ENCODE data around the gene NPC2.

The NPC2 gene

DNA sequence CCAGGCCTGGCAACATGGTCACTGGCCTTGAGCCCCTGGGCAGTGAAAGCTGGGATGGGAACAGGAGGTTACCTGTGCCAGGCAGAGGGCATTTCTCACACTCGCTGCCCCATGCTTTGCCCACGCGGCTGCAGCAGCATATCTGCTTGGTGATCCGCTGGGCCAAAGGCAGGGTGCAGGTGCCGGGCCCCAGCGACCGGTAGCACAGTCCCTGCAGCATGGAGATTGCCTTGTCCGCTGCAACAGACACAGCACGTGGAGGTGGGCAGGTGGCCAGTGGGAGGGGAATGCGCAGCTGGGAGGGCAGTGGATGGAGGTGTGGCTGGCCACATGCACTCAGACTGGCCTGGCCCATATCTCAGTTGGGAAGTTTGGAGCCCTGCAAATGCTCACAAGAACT is 35.8 kb upstream of the NPC2 start:
- H3K4me1 ChIP-seq (ENCODE audit: control insufficient read depth, insufficient read depth, low read length), result peaks cover 11% of the 10 kb centered on the region
- DNase-seq (ENCODE audit: low read depth), result no peak
- no peaks in the 10 kb centered on the region for H3K27me3 ChIP-seq (replicated peaks; ENCODE audit: control insufficient read depth, insufficient read depth, low read length)
- no peak overlapping the region for H3K4me3 ChIP-seq (ENCODE audit: low read length)
- H3K36me3 ChIP-seq (ENCODE audit: control insufficient read depth, insufficient read depth, low read length, severe bottlenecking), result peaks cover 26% of the 10 kb centered on the region
- no peak overlapping the region for H3K9ac ChIP-seq (ENCODE audit: low read length)
- no peaks in the 10 kb centered on the region for H3K9me3 ChIP-seq (ENCODE audit: control insufficient read depth, low read length)

GRCh38 chr14:74528406-74528805 is 35.3 kb upstream of the NPC2 start:
- Histone ChIP-seq H3K36me3 (ENCODE audit: control insufficient read depth, insufficient read depth, low read length, severe bottlenecking) (peaks cover 21% of the 10 kb centered on the region), H3K4me3 (ENCODE audit: low read length) (no peak overlapping the region), H3K9me3 (ENCODE audit: control insufficient read depth, low read length) (no peaks in the 10 kb centered on the region), H3K4me1 (ENCODE audit: control insufficient read depth, insufficient read depth, low read length) (peaks cover 11% of the 10 kb centered on the region), H3K27me3 (replicated peaks; ENCODE audit: control insufficient read depth, insufficient read depth, low read length) (no peaks in the 10 kb centered on the region), H3K9ac (ENCODE audit: low read length) (no peak overlapping the region)
- no peak for DNase-seq (ENCODE audit: low read depth)

- no peak overlapping the region for H3K9ac ChIP-seq (ENCODE audit: low read length)
- no peak for DNase-seq (ENCODE audit: low read depth)
- no peak overlapping the region for H3K4me3 ChIP-seq (ENCODE audit: low read length)
- H3K4me1 ChIP-seq (ENCODE audit: control insufficient read depth, insufficient read depth, low read length), result peaks cover 11% of the 10 kb centered on the region
- no peaks in the 10 kb centered on the region for H3K27me3 ChIP-seq (replicated peaks; ENCODE audit: control insufficient read depth, insufficient read depth, low read length)
- peaks cover 18% of the 10 kb centered on the region for H3K36me3 ChIP-seq (ENCODE audit: control insufficient read depth, insufficient read depth, low read length, severe bottlenecking)
- no peaks in the 10 kb centered on the region for H3K9me3 ChIP-seq (ENCODE audit: control insufficient read depth, low read length)
Measured at GRCh38 chr14:74527736-74528280, 34.7 kb upstream of the NPC2 start.

- Histone ChIP-seq H3K9me3 (ENCODE audit: control insufficient read depth, low read length) (no peaks in the 10 kb centered on the region), H3K36me3 (ENCODE audit: control insufficient read depth, insufficient read depth, low read length, severe bottlenecking) (peaks cover 26% of the 10 kb centered on the region), H3K4me3 (ENCODE audit: low read length) (no peak overlapping the region), H3K4me1 (ENCODE audit: control insufficient read depth, insufficient read depth, low read length) (peaks cover 11% of the 10 kb centered on the region), H3K27me3 (replicated peaks; ENCODE audit: control insufficient read depth, insufficient read depth, low read length) (no peaks in the 10 kb centered on the region), H3K9ac (ENCODE audit: low read length) (no peak overlapping the region)
- DNase-seq (ENCODE audit: low read depth), result no peak
Measured at GRCh38 chr14:74526854-74527585, 33.9 kb upstream of the NPC2 start.

DNA sequence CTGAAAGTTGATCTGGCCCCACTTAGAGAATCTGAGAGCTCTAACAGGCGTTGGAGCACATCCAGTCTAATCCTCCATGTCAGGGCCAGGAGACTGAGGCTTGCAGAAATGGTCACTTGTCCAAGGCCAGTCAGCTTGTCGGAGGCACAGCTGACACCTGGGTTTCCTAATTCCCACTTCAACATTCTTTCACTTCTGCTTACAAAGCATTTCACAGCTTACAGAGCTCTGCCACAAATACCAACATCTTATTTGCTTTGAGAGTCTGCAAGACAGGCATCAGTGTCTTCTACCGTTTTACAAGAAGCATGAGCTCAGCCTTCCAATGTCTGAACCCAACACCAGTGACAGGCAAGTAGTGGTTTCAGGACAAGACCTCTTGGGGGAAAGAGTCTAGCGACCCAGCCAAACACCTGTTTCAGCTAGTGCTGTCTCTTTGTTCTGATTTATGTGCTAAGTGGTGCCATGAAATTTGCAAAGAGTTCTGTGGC is 32.3 kb upstream of the NPC2 start:
- Histone ChIP-seq H3K9me3 (ENCODE audit: control insufficient read depth, low read length) (no peaks in the 10 kb centered on the region), H3K4me1 (ENCODE audit: control insufficient read depth, insufficient read depth, low read length) (peaks cover 11% of the 10 kb centered on the region), H3K27me3 (replicated peaks; ENCODE audit: control insufficient read depth, insufficient read depth, low read length) (no peaks in the 10 kb centered on the region), H3K9ac (ENCODE audit: low read length) (no peak overlapping the region), H3K36me3 (ENCODE audit: control insufficient read depth, insufficient read depth, low read length, severe bottlenecking) (peaks cover 33% of the 10 kb centered on the region), H3K4me3 (ENCODE audit: low read length) (no peak overlapping the region)
- no peak for DNase-seq (ENCODE audit: low read depth)

DNA sequence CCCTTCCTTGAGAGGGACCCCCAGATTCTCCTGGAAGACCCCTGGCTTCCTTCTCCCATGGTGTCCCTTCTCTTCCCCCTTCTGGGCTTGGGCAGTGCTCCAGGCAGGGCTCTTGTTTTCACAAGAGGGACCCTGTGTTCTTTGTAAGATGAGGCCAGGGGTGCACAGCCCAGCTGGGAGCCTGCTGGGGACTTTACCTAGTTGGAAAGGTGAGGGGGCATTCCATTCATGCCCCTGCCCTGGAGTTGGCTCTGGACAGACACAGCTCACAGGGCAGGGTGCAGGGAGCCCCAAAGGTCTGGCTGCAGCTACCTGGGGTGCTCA is 31.7 kb upstream of the NPC2 start:
- Histone ChIP-seq H3K4me1 (ENCODE audit: control insufficient read depth, insufficient read depth, low read length) (peaks cover 14% of the 10 kb centered on the region), H3K4me3 (ENCODE audit: low read length) (no peak overlapping the region), H3K36me3 (ENCODE audit: control insufficient read depth, insufficient read depth, low read length, severe bottlenecking) (peaks cover 38% of the 10 kb centered on the region), H3K27me3 (replicated peaks; ENCODE audit: control insufficient read depth, insufficient read depth, low read length) (no peaks in the 10 kb centered on the region), H3K9ac (ENCODE audit: low read length) (no peak overlapping the region), H3K9me3 (ENCODE audit: control insufficient read depth, low read length) (no peaks in the 10 kb centered on the region)
- DNase-seq (ENCODE audit: low read depth), result no peak

DNA sequence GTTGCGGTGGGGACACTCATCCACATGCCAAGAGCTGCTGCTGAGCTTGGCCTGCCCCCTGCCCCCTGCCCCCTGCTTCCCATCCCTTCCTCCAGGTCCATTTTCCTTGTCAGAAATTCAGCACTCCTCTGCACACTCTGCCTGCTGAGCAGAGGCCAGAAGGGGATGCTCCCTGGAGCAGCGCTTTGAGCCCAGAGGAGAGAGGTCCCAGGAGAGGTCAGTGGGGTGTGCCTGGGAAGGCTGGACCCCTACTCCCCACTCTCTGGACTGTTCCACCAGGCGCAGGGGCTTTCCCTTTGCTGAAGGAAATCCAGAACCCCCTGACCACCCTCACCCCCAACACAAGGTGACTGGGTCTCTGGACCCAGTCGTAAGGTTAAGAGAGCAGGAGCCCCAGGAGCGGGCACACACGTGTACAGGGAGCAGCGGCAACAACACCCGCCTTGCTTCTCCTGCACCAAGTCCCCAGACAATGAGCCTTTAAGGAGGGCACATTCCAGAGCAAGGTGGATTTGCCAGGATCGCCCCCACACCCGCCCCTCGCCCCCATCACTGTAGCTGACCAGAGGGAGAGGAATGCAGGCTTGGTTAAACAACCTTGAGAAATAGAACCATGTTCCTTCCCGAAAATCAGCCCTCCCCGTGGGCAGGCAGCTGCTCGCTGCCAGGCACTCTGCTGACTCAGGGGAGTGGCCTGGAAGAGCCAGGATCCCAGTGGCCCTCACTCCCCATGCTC is 31.1 kb upstream of the NPC2 start:
- no peaks in the 10 kb centered on the region for H3K27me3 ChIP-seq (replicated peaks; ENCODE audit: control insufficient read depth, insufficient read depth, low read length)
- peaks cover 14% of the 10 kb centered on the region for H3K4me1 ChIP-seq (ENCODE audit: control insufficient read depth, insufficient read depth, low read length)
- H3K4me3 ChIP-seq (ENCODE audit: low read length), result no peak overlapping the region
- peaks cover 37% of the 10 kb centered on the region for H3K36me3 ChIP-seq (ENCODE audit: control insufficient read depth, insufficient read depth, low read length, severe bottlenecking)
- DNase-seq (ENCODE audit: low read depth), result peak; percentile 27
- no peaks in the 10 kb centered on the region for H3K9me3 ChIP-seq (ENCODE audit: control insufficient read depth, low read length)
- no peak overlapping the region for H3K9ac ChIP-seq (ENCODE audit: low read length)

- Histone ChIP-seq H3K36me3 (ENCODE audit: control insufficient read depth, insufficient read depth, low read length, severe bottlenecking) (peaks cover 38% of the 10 kb centered on the region), H3K4me1 (ENCODE audit: control insufficient read depth, insufficient read depth, low read length) (peaks cover 19% of the 10 kb centered on the region), H3K27me3 (replicated peaks; ENCODE audit: control insufficient read depth, insufficient read depth, low read length) (no peaks in the 10 kb centered on the region), H3K9ac (ENCODE audit: low read length) (no peak overlapping the region), H3K9me3 (ENCODE audit: control insufficient read depth, low read length) (no peaks in the 10 kb centered on the region), H3K4me3 (ENCODE audit: low read length) (no peak overlapping the region)
- DNase-seq (ENCODE audit: low read depth), result no peak
Measured at GRCh38 chr14:74522740-74523139, 29.6 kb upstream of the NPC2 start.

DNA sequence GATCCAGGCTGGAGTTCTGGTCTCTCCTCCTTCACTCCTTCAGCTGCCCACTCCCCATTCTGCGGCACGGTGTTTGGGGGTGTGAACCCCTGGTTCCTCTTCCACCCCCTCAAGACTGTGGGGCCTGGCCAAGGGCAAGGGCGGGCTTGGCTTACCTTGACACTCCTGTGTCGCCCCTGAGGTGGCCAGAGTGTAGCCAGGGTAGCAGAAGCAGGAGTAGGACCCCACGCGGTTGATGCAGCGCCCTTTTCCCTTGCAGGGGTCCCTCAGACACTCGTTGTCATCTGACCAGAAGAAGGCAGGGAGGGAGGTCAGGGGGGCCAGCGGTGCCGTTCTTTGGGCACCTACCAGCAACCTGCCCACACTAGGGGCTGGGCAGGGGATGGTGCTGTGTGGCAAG is 28.7 kb upstream of the NPC2 start:
- Histone ChIP-seq H3K9me3 (ENCODE audit: control insufficient read depth, low read length) (no peaks in the 10 kb centered on the region), H3K9ac (ENCODE audit: low read length) (no peak overlapping the region), H3K36me3 (ENCODE audit: control insufficient read depth, insufficient read depth, low read length, severe bottlenecking) (peaks cover 40% of the 10 kb centered on the region), H3K4me3 (ENCODE audit: low read length) (no peak overlapping the region), H3K27me3 (replicated peaks; ENCODE audit: control insufficient read depth, insufficient read depth, low read length) (no peaks in the 10 kb centered on the region), H3K4me1 (ENCODE audit: control insufficient read depth, insufficient read depth, low read length) (peaks cover 22% of the 10 kb centered on the region)
- no peak for DNase-seq (ENCODE audit: low read depth)

- Histone ChIP-seq H3K9ac (ENCODE audit: low read length) (no peak overlapping the region), H3K27me3 (replicated peaks; ENCODE audit: control insufficient read depth, insufficient read depth, low read length) (no peaks in the 10 kb centered on the region), H3K36me3 (ENCODE audit: control insufficient read depth, insufficient read depth, low read length, severe bottlenecking) (peaks cover 40% of the 10 kb centered on the region), H3K4me3 (ENCODE audit: low read length) (no peak overlapping the region), H3K9me3 (ENCODE audit: control insufficient read depth, low read length) (no peaks in the 10 kb centered on the region), H3K4me1 (ENCODE audit: control insufficient read depth, insufficient read depth, low read length) (peaks cover 17% of the 10 kb centered on the region)
- DNase-seq (ENCODE audit: low read depth), result no peak
Measured at GRCh38 chr14:74519316-74520074, 26.4 kb upstream of the NPC2 start.

DNA sequence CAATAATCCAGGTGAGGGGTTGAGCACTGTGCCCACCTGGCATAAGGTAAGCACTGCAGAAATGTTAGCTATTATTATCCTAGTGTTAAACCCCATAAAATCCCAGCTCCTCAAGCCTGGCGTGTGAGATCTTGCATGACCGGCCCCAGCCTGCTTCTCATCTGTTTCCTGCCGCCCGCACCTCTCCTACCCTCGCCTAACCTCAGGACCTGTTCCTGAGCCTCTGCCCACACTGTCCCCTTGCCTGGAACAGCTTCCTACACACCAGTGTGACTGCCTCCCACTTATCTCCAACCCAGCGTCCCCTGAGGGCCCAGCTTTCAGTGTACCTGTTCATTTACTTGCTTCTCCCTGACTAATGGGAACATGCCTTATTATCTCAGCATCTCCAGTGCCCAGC is 25.1 kb upstream of the NPC2 start:
- H3K9ac ChIP-seq (ENCODE audit: low read length), result no peak overlapping the region
- peaks cover 40% of the 10 kb centered on the region for H3K36me3 ChIP-seq (ENCODE audit: control insufficient read depth, insufficient read depth, low read length, severe bottlenecking)
- no peak overlapping the region for H3K4me3 ChIP-seq (ENCODE audit: low read length)
- H3K9me3 ChIP-seq (ENCODE audit: control insufficient read depth, low read length), result no peaks in the 10 kb centered on the region
- no peaks in the 10 kb centered on the region for H3K27me3 ChIP-seq (replicated peaks; ENCODE audit: control insufficient read depth, insufficient read depth, low read length)
- H3K4me1 ChIP-seq (ENCODE audit: control insufficient read depth, insufficient read depth, low read length), result peaks cover 28% of the 10 kb centered on the region
- no peak for DNase-seq (ENCODE audit: low read depth)

Data from adipocyte (in vitro differentiated cells).